ENCODE measurements around the gene SSH2. TPM values are rescaled to one million over a fixed set of nuclear protein-coding genes. Genes with fewer than 3 reads are reported as not detected.

The SSH2 gene
- total and polyA plus RNA-seq, 2 of the 13 experiments (the other 11 are each of a cell fraction or from before 2014, with no cell fraction given) = 6.0 to 6.4 TPM

DNA sequence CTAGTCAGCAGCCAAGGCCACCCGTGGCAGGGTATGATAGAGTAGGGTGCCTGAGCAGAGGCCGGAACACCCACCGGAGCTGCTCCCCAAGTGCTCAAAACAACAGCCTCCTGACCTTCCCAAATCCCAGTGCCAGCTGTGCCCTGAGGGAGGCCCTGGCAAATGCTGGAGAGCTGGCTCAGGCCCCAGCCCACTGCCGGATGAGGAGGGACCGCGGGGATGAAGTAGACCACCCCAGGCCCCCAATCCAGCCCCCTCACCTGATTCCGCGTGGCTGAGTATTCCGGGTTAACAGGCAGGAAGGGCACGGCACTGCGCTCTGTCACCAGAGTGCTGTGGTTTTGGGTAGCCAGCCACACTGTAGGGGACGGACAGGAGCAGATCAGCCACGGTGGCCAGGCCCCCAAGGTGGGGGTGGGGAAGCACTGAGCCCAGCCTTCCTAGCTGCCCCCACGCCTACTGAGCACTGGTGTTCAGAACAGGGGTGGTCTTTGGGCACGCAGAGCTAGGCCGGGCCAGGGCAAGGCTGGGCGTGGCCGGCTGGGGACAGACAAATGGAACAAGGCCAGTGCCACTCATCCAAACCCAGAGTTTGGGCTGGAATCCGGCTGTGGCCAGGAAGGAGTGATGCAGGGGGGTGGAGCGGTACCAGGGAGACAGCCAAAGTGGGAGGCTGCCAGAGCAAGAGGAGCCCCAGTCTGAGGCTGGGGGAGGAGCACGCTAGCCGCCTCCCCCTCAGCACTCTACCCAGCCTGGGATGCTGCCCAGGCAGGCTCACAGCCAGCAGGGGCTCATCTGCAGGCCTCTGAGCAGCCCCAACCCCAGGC is 352.4 kb downstream of the SSH2 start:
- H2AFZ ChIP-seq (ENCODE audit: low read length) = no peak overlapping the region
- peaks cover 5 to 20% of the 10 kb centered on the region in 2 experiments; a peak in 4 of 5 replicates for H3K36me3 ChIP-seq (replicated peaks in 1 of 2; ENCODE audit: control insufficient read depth in 1 of 2, insufficient read depth in 2 of 2, low read length in 2 of 2)
- H4K20me1 ChIP-seq (ENCODE audit: insufficient read depth, low read length) = no peaks in the 10 kb centered on the region
- H3K9ac ChIP-seq (ENCODE audit: insufficient read depth, low read depth, low read length) = no peak overlapping the region
- FAIRE-seq = no peak
- no peaks in the 10 kb centered on the region for H3K27me3 ChIP-seq (ENCODE audit: control insufficient read depth in 1 of 2, insufficient read depth in 2 of 2, low read length in 2 of 2)
- POLR2A ChIA-PET = interaction anchor here (1.0 kb wide), 1 partner anchor 9 kb away, joined by 3 read pairs; the partner anchor contains the start of gene TP53I13
- no peak for ATAC-seq
- 98% methylated on average over 9 of the region's 22 CpGs for WGBS (ENCODE audit: low lambda C conversion rate)
- peaks cover 23% of the 10 kb centered on the region for H3K4me1 ChIP-seq (ENCODE audit: insufficient read depth, low read length)
- no peaks in the 10 kb centered on the region for H3K9me3 ChIP-seq (ENCODE audit: low read length)
- no peaks in the 10 kb centered on the region for H3K79me2 ChIP-seq (ENCODE audit: insufficient read depth, low read length)
- CTCF ChIA-PET (ENCODE audit: low intra/inter-chr PET ratio, low total read pairs) = no interaction called here
- intact Hi-C loops (cut with micrococcal nuclease; ENCODE audit: unreplicated experiment) (no loop called here), in situ Hi-C loops (cut with HindIII; ENCODE audit: extremely low pct_ligation_motif_present, low pct_unique_long_range_greater_than_20kb) (no loop called here)
- H3K4me2 ChIP-seq (ENCODE audit: low read depth, low read length) = no peak overlapping the region
- H3K27ac ChIP-seq (ENCODE audit: extremely low read length, insufficient read depth, low read length) = no peak overlapping the region
- no peak overlapping the region for H3K4me3 ChIP-seq (replicated peaks in 1 of 3; ENCODE audit: insufficient read depth in 1 of 3, low read depth in 2 of 3, low read length in 3 of 3)
- BruUV-seq (replicated peaks) = no TSS peak
- no peak for DNase-seq (ENCODE audit: low spot score)
- no peak for TF ChIP-seq ZNF672 (CRISPR knock-in tag; IDR thresholded peaks at IDR 0.05)
- TF ChIP-seq REXO4 (CRISPR knock-in tag; IDR thresholded peaks at IDR 0.05; ENCODE audit: borderline replicate concordance) = no peak
- TF ChIP-seq MATR3 (CRISPR knock-in tag; IDR thresholded peaks at IDR 0.05) = no peak
- TF ChIP-seq ZNF441 (CRISPR knock-in tag; IDR thresholded peaks at IDR 0.05; ENCODE audit: borderline replicate concordance) = no peak
- no peak for TF ChIP-seq ZSCAN29 (CRISPR knock-in tag; conservative IDR thresholded peaks at IDR 0.05)
- TF ChIP-seq, protein P1, sequence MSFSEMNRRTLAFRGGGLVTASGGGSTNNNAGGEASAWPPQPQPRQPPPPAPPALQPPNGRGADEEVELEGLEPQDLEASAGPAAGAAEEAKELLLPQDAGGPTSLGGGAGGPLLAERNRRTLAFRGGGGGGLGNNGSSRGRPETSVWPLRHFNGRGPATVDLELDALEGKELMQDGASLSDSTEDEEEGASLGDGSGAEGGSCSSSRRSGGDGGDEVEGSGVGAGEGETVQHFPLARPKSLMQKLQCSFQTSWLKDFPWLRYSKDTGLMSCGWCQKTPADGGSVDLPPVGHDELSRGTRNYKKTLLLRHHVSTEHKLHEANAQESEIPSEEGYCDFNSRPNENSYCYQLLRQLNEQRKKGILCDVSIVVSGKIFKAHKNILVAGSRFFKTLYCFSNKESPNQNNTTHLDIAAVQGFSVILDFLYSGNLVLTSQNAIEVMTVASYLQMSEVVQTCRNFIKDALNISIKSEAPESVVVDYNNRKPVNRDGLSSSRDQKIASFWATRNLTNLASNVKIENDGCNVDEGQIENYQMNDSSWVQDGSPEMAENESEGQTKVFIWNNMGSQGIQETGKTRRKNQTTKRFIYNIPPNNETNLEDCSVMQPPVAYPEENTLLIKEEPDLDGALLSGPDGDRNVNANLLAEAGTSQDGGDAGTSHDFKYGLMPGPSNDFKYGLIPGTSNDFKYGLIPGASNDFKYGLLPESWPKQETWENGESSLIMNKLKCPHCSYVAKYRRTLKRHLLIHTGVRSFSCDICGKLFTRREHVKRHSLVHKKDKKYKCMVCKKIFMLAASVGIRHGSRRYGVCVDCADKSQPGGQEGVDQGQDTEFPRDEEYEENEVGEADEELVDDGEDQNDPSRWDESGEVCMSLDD (CRISPR knock-in tag; IDR thresholded peaks at IDR 0.05; ENCODE audit: borderline replicate concordance) = no peak
- TF ChIP-seq, protein P2, sequence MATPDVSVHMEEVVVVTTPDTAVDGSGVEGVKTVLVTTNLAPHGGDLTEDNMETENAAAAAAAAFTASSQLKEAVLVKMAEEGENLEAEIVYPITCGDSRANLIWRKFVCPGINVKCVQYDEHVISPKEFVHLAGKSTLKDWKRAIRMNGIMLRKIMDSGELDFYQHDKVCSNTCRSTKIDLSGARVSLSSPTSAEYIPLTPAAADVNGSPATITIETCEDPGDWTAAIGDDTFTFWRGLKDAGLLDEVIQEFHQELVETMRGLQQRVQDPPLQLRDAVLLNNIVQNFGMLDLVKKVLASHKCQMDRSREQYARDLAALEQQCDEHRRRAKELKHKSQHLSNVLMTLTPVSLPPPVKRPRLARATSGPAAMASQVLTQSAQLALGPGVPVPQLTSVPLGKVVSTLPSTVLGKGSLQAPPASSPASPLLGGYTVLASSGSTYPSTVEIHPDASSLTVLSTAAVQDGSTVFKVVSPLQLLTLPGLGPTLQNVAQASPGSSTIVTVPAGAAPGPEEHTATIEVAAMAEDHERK (CRISPR knock-in tag; IDR thresholded peaks at IDR 0.05; ENCODE audit: low read depth) = no peak
- no peak for TF ChIP-seq SALL2 (CRISPR knock-in tag; IDR thresholded peaks at IDR 0.05)
- TF ChIP-seq XBP1 (CRISPR knock-in tag; IDR thresholded peaks at IDR 0.05) = no peak
- TF ChIP-seq ZNF513 (CRISPR knock-in tag; conservative IDR thresholded peaks at IDR 0.05) = no peak
- TF ChIP-seq MIXL1 (CRISPR knock-in tag; IDR thresholded peaks at IDR 0.05) = no peak
- no peak for TF ChIP-seq MTF2 (CRISPR knock-in tag; IDR thresholded peaks at IDR 0.05; ENCODE audit: borderline replicate concordance)

Measured in HepG2 (cell line).